OCI-M2 (cell line): ENCODE measurements around the gene DUSP7.

ENCODE experiments used
- DNase-seq: peaks from one replicate; lab custom pipeline; 2025; ENCODE audit not compliant: unreplicated experiment; lab: John Stamatoyannopoulos, UW

Gene DUSP7, protein sequence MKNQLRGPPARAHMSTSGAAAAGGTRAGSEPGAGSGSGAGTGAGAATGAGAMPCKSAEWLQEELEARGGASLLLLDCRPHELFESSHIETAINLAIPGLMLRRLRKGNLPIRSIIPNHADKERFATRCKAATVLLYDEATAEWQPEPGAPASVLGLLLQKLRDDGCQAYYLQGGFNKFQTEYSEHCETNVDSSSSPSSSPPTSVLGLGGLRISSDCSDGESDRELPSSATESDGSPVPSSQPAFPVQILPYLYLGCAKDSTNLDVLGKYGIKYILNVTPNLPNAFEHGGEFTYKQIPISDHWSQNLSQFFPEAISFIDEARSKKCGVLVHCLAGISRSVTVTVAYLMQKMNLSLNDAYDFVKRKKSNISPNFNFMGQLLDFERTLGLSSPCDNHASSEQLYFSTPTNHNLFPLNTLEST

DNA sequence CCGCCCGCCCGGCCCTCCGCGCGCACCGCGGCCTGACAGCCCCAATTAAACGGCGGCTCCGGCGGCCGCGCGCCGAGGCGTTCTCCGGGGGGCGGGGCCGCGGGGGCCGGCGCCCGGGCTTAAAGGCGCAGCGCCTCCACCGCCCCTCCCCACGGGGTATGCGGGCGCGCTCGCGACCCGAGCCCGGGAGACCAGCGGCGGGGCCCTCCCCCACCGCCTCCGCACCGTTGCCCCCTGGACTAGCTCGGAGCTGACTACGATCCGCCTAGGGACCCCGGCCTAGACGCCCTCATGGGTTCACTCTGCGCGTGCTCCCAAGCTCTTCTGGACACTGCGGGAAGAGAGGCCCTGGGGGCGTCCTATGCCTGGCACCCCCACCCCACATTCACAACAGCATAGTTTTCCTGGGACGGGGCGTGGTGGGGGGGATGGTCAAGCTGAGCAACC, at the start of gene DUSP7:
Gene DUSP7 (minus strand): TSS at position 51 of the 447 bp plus-strand sequence. CDS start 205 bp downstream, outside the sequence.
- DNase-seq: no peak

DNA sequence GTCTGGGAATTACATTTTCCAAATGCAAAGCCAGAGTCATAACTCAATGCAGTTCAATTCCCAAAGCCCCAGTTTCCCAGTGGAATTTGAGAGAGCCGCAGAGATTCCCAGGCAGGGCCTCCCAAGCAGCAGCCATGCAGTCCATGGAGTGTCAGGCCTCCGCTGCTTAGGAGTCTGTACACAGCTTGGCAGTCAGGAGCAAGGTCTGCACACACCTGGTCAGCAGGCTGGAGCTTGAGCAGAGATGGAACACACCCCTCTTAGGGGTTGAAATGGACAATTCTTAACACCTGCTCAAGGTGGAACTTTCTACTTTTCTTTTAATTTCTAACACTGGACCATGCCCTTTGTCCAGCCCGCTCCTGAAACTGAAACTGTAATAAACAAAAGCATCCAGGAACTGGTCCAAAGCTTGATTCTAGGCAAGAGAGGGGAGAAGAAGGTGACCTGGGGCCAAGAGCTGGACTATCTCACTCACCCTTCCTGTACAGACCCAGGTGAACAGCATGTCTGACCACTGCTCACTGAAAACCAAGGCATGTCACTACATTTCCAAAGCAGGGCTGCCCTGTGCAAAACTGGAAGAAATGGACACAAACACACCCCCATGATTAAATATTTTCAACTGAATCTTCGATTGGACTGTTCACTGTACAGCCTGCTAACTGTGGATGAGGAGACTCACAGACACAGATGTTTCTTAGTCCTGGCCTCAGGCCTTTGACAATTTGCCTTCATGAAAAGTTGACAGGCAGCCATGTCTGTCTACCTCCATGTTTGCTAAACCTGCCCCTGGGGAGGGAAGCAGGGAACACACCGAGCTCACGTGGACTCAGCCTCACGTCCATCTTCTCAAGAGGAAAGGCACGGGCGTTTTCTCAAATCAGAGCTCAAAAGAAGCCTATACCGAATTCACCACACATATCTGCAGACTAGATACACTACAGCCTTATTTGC, 48.6 kb upstream of the DUSP7 start:
- DNase-seq: no peak

DNA sequence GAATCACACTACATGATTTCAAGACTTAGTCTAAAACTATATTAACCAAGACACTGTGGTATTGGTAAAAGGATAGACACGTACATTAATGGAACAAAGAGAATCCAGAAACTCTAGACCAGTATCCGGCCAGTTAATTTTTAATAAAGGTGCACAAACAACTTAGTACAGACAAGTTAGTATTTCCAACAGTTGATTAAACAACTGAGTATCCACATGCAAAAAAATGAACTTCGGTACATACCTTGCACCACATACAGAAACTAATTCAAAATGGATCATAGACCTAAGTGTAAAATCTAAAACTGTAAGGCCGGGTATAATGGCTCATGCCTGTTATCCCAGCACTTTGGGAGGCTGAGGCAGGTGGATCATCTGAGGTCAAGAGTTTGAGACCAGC, 46.6 kb upstream of the DUSP7 start:
- DNase-seq: no peak

DNA sequence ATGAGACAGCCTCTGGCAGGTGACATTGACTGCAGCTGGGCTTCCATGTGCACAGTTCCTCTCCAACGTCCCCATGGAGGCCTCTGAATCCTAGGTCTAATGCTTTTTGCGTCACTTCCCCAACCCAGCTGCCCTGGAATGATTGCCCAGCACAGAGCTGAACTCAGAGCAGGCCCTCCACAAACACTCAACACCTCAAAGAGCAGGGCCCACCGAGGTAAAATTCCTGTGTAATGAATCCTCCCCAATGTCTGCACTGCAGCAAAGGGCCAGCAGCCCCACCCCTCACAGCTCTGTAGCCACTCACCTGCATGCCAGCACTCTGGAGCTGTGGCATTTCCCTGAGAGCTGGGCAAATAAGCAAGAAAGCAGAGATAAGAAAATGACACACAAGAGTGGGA, 42.6 kb upstream of the DUSP7 start:
- no peak for DNase-seq

DNA sequence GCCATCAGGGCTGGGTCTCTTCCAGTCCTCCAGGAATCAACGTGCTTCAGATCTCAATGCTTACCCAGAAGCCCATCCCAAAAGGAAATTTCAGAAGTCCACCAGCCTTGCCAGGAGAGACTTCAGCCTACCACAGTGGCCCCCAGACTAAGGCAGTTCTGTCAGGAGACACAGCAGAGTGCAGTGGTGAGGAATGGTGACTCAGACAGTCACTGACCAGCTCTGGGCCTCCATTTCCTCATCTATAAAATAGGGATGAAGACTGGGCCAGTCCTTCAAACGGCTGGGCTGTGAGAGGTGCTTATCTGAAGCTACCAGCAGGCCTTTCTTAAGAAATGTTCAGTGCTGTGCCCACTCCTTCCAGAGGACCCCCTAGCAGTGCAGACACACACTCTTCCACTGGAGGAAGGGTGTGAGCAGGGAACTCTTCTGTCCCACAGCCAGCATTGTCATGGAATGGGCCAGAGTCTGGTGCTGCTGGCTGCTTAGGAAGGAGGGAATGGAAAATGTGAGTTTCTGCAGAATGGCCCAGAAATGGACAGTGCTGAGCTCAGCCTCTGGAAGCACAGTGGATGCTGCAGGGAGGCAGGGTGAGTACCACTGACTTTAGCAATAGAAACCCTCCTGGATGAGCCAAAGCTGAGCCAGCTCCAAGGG, 41.6 kb upstream of the DUSP7 start:
- DNase-seq: no peak

DNA sequence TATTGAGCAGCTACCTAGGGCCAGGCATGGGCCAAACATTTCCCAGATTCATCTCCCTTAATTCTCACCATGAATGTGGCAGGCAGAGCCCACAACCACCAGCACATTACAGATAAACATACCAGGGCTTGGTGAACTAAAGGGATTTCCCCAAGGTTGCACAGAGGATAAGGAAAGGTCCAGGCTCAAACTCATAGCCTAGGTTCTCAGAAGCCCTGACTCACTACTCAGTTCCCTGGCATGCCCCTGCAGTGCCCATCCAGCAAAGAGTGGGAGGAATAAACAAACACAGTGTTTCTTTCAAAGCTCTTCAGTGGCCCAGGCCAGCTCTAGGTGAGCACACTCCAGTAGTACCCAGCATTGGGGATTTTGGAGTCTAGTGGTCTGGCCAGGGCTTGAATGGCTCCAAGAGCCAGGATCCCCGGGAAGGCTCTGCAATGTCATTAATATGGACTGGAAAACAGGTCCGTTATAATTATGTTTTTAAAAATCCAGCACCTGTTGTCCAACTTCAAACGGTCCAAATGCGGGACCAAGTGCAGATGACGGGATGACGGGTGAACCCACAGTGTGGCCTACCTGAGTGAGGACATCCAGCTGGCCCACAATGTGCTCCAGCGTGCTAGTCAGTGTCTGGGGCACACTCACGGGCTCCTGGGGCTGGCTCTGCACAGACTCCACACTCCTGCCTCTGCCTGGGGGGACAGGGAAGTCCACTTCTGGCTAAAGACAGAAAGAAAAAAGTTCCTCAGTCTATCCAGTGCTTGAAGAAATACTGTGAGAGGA, 39.8 kb upstream of the DUSP7 start:
- DNase-seq: no peak

DNA sequence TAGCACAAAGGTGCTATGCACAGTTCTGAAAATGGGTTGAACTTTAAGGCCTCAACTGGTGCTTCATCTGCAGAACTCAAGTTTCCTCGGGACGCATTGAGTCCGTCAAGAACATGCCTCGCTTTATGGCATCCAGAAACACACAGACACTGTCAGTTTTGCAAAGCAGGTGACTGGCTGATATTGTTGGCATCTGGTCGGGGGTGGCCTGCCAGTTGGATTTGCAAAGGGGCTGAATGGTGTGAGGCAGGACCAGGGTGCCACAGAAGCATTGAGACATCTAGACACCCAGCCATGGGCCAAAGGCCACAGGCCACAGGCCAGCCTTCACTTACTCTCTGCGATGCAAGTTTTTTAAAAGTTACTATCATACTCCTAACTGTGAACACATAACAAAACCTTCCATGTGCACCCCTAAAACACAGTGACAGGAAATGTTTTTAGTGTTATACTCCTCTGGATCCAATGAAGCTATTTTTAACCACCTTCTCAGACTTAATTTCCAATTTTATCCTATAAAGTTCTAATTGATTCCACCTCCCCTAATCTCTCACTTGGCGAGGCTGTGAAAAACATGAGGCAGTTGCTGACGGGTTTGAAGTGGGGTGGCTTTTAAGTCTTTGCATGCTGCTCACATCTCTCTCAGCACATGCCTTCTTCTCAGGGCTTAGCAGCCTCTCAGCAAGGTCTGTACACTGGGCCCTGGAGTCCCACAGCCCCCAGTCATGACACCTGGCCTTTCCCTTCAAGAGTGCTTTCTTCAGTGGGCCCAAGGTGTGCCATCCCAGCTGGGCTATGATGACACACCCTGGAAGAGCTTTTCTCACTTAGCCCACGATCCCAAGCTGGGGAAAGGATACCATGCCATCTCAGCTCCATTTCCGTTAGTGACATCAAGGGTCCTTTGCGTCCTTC, 38.5 kb upstream of the DUSP7 start:
- no peak for DNase-seq

DNA sequence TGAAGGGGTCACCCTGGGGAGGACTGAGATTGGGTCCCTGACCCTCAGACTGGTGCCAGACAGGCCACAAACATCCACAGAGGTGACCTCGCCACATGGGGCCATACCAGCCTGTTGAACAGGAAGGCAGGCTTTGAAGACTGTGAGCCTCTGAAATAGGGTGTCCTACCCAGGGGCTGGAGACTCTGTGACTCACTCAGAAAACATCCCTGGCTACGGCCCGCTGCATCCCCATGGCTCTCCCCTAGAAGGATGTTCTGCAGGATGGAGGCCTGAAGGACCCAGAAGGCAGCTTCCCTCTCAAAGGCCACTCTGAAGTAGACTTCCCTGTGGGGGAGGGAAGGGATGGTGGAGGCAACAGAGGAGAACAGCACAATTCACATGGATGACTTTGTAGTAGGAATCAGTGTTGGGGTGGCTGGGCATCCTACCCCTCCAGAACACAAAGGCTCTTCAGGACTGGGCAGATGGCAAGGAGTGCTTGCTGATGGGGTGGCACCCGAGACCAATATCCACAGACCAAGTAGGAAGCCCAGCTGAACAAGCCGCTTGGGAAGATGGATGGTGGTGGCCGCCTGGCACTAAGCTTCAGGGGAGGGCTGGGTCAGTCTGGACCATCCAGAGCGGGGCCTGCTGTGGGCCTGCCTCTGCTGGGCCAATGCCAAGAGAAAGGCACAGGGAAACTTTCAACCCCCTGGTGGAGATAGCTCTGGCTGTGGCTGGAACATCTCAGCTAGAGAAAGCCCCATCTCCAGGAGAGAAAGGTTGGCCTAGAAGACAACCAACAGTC, 37.6 kb upstream of the DUSP7 start:
- no peak for DNase-seq

DNA sequence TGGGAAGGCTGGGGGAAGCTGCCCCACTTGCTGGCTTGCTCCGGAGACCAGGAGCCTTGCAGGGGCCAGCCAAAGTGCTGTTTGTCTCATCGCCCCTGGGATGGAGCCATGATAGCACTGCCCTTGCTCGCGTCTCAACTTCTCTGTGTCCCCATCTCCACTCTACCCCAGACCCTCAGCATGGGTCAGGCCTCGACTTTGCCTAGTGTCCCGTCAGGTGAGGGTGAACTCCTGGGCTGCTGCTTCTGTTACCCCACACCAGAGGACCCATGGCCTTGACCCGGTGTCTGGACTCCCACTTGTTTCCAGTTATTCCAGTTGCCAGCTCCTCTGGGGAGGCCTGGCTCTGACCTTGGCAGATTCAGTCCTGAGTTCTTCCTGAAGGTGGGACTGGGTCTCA, 36.5 kb upstream of the DUSP7 start:
- DNase-seq: no peak

DNA sequence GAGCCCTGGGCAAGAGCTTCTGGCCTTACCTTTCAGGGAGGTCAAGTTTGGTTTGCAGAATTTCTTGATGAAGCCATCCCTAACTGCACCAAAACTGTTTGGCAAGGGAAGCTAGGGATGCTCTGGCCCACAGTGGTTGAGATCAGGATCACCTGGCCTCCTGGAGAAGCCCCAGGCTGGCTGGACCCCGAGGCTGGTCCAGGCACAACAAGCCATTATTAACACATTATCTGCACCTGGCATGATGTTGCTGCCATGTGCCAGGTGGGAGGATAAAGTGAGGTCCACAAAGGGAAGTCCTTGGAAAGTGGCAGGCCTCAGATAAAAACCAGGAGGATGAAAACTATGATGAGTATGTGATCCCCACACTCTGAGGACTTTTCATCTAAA, 35.9 kb upstream of the DUSP7 start:
- no peak for DNase-seq

DNA sequence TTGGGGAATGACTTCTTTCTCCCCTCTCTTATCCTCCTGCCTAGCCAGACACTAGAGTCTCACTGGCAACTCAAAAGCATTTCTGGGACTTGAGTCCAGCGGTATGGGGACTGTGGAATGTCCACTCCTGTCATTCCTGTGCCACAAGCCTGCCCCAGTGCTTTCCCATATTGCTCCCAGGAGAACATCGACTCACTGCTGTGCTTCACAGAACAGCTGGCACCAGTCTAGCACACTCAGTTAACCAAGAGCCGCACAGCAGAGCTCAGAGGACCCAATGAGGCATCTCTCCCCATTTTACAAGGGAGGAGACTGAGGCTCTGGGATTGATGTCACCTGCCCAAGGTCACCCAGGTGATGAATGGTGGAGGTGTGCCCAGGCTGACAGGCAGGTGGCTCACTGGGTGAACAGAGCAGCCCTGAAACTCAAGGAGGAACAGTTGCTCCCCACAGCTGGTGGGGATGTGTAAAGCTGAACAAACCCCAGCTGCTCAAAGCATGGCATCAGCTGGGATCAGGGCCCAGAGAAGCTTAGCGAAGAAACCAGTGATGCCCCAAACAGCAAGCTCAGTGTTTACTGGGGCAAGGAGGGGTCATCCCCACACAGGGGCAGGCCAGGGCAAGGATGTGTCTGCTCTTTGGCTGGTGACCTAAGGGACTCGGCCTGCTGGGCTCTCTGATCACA, 35.4 kb upstream of the DUSP7 start:
- DNase-seq: no peak

DNA sequence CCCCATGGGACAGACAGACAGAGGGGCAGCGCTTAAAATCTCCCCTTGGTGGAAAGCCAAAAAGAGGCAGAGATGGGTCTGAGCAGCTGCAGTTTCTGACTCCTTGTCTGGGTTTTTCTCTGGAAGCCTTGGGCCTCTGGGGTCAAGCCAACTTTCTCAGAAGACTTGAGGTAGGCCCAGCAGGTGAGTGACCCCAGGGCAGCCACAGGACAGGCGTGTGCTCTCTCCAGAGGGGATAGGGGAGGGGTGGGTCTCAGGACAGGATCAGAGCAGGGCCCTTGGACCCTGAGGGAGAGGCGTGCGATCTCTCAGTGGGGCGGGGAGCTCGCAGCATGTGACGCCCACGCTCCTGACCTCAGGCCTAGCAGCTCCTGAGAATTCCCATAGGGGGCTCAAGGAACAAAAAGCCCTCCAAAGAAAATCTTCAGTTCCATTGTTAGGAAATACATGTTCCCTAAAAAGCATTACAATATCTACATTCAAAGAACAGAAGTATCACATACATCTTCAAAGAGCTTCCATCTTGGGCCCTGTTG, 34.6 kb upstream of the DUSP7 start:
- no peak for DNase-seq

DNA sequence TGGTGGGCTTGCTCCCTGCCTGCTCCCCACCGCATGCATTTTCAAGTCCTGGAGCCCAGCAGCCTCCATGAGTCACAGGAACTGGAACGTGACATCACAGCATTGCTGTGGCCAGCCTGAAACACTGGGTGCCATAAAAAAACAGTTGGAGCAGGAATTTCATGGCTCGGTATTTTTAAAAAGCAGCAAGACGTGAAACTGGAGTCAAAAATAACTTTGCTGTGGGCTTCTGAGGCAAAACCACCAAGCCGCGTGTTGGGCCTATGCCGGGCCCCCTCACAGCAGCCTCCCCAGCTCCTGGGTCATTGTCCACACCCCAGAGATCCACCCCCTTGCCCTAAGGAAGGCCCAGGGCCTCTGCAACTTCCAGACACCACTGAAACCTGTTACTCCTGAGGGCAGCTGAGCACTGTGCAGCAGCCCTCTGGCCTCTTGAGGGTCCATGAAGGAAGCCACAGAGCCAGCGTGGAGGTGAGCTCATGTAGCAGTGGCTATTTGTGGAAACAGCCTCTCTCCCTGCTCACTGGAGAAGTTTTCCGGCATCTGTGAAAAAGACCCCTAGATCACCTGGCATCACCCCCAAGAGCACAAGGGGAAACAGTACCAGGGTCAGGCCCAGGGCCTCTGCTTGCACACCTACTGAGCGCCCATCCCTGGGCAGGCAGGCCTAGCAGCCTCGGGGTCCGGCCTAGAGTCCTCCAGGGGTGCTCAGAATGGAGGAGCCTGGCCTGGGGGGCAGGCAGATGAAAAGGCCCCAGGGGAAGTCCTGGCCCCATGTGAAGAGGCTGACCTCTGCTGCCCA, 34.0 kb upstream of the DUSP7 start:
- no peak for DNase-seq

DNA sequence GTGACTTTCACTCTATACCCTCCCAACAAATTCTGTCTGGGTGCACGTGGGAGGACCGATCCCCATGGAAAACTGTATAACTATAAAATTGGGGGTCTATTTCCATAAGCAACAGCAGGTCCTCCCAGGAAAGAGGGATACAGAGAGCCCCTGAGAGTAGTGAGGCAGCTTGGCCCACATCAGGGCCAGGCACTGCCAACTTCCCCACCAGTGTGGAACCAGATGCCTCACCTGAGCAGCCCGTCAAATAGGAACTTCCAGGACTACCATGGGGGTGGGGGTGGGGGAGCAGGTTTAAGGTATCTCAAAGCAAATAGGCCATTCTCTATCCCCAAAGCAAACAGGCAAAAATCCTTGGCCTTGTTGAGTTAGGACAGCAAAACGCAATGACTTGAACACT, 33.3 kb upstream of the DUSP7 start:
- no peak for DNase-seq

DNA sequence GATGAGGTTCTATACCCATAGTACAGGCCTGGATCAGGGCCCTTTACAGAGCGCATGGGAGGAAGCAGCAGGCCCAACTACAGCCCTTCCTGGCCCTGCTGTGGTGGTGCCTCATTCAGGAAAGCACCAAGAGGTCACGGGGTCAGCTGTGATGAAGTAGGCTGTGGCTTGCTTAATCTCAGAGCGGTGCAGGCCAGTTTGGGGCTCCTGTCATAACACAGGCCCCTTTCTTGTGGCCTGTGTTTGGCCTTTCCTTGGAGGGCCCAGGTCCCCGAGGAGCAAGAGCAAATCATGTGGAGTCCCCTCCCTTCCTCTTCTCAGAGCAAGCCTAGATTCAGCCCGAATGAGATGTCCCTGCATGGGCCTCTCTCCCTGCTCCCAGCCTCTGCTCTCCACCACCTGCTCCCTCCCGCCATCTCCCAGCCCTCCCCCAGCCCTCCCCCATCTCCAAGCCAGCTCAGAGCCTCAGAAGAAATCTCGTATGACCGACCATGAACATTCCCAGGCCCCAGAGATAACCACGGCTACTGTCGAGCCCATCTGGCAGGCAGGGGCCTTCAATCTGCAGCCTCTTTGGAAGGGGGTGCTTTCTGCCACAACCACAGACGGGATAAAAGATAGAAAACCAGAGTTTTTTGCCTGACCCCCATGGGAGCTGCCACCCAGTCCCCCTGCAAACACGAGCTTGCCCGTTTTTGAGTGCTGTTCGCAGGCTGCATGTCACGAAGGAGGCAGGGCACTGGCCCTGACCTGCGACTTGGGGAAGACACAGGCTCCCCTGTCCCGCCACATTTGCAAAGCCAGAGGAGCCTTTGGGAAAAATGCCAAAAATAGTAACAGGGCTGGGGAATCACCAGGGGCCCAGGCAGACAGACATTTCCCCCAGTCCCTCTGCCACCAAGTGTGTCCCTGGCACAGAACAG, 32.3 kb upstream of the DUSP7 start:
- DNase-seq: no peak

DNA sequence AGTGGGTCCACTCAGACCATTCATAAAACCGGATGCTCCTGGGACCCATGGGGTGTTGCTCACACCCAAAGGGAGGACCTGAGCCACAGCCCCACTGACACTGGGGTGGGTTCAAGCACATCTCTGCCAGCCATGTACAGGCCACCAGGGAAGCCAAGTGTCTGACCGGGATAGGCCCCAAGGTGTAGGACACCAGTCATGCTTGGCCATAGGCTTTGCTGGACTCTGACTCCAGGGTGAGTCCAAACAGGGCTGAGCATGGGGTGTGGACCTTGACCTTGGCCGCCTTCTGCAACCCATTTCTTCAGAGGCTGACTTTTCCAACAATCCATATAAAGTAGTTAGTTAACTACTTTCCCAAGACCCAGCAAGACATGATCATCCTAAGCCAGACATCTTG, 31.4 kb upstream of the DUSP7 start:
- DNase-seq: no peak
